Parathyroid adenoma (tissue), 2 donors: ENCODE data around the gene ROR2.

Source experiments
- H2AFZ ChIP-seq: fragments of 300-600 bp; sonication (generic); one replicate; pipeline ENCODE4 v1.7.0; 2017; ENCODE audit warnings: antibody characterized with exemption, mild to moderate bottlenecking
- H3K27ac ChIP-seq: fragments of 300-600 bp; sonication (generic); one replicate; pipeline ENCODE4 v1.7.0; 2017
- H3K27me3 ChIP-seq: fragments of 300-600 bp; sonication (generic); one replicate; pipeline ENCODE4 v1.7.0; 2017; ENCODE audit warnings: low read length; ENCODE audit not compliant: control insufficient read depth, insufficient read depth
- H3K36me3 ChIP-seq: fragments of 300-600 bp; sonication (generic); one replicate; pipeline ENCODE4 v1.7.0; 2017; ENCODE audit warnings: low read length; ENCODE audit not compliant: control insufficient read depth, insufficient read depth
- H3K4me1 ChIP-seq: fragments of 300-600 bp; sonication (generic); one replicate; pipeline ENCODE4 v1.7.0; 2017; ENCODE audit warnings: control low read depth
- H3K4me2 ChIP-seq: fragments of 300-600 bp; sonication (generic); one replicate; pipeline ENCODE4 v1.7.0; 2017; ENCODE audit warnings: low read length
- H3K4me3 ChIP-seq: fragments of 300-600 bp; sonication (generic); one replicate; pipeline ENCODE4 v1.7.0; 2017; ENCODE audit warnings: low read depth, low read length
- H3K79me2 ChIP-seq: fragments of 300-600 bp; sonication (generic); one replicate; pipeline ENCODE4 v1.7.0; 2017; ENCODE audit warnings: control low read depth
- H3K9ac ChIP-seq: fragments of 300-600 bp; sonication (generic); one replicate; pipeline ENCODE4 v1.7.0; 2017; ENCODE audit warnings: mild to moderate bottlenecking
- H3K9me3 ChIP-seq: fragments of 300-600 bp; sonication (generic); one replicate; pipeline ENCODE4 v1.7.0; 2017; ENCODE audit warnings: low read length; ENCODE audit not compliant: control insufficient read depth
- TF ChIP-seq, protein P1 (sequence below): fragments of 300-600 bp; sonication (generic); IDR thresholded peaks from one replicate; pipeline ENCODE4 v1.7.0; 2017; ENCODE audit warnings: antibody characterized with exemption, mild to moderate bottlenecking
- donor health status: primary hyperparathyroidism.

ROR2 gene

GRCh38 chr9:91515074-91515687, 434.8 kb downstream of the ROR2 start:
- Histone ChIP-seq H3K36me3 (no peaks in the 10 kb centered on the region), H3K27me3 (no peaks in the 10 kb centered on the region), H3K4me2 (no peak overlapping the region), H3K79me2 (no peaks in the 10 kb centered on the region), H3K9ac (no peak overlapping the region), H3K9me3 (no peaks in the 10 kb centered on the region), H3K27ac (no peak overlapping the region), H3K4me1 (no peaks in the 10 kb centered on the region), H2AFZ (no peak overlapping the region), H3K4me3 (no peak overlapping the region)
- TF ChIP-seq, protein P1, sequence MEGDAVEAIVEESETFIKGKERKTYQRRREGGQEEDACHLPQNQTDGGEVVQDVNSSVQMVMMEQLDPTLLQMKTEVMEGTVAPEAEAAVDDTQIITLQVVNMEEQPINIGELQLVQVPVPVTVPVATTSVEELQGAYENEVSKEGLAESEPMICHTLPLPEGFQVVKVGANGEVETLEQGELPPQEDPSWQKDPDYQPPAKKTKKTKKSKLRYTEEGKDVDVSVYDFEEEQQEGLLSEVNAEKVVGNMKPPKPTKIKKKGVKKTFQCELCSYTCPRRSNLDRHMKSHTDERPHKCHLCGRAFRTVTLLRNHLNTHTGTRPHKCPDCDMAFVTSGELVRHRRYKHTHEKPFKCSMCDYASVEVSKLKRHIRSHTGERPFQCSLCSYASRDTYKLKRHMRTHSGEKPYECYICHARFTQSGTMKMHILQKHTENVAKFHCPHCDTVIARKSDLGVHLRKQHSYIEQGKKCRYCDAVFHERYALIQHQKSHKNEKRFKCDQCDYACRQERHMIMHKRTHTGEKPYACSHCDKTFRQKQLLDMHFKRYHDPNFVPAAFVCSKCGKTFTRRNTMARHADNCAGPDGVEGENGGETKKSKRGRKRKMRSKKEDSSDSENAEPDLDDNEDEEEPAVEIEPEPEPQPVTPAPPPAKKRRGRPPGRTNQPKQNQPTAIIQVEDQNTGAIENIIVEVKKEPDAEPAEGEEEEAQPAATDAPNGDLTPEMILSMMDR = no peak
